HCT116 (cell line): ENCODE measurements around the gene FBXL19. TPM values are rescaled to one million over a fixed set of nuclear protein-coding genes. Genes with fewer than 3 reads are reported as not detected.

ENCODE experiments used
- FOSL1 ChIP-seq: IDR thresholded peaks from 2 replicates; pipeline ENCODE4 v1.6.1; 2012; ENCODE audit warnings: low read depth
- JUND ChIP-seq: IDR thresholded peaks from 2 replicates; pipeline ENCODE4 v1.6.1; 2012
- POLR2A ChIP-seq: IDR thresholded peaks from 2 replicates; pipeline ENCODE4 v1.7.0; 2011; ENCODE audit warnings: borderline replicate concordance; ENCODE audit not compliant: insufficient read depth, insufficient read length; ENCODE audit errors: extremely low read depth
- RAD21 ChIP-seq: IDR thresholded peaks from 2 replicates; pipeline ENCODE4 v1.6.1; 2012; ENCODE audit warnings: low read depth, mild to moderate bottlenecking
- REST ChIP-seq: IDR thresholded peaks from 2 replicates; pipeline ENCODE4 v1.6.1; 2012; ENCODE audit warnings: low read depth
- ZBTB33 ChIP-seq: IDR thresholded peaks from 2 replicates; pipeline ENCODE4 v1.6.1; 2011; ENCODE audit warnings: mild to moderate bottlenecking, low read length, moderate library complexity; ENCODE audit not compliant: insufficient replicate concordance; ENCODE audit errors: extremely low read depth
- ZFX ChIP-seq: fragments of 450-650 bp; IDR thresholded peaks from 2 replicates; pipeline ENCODE4 v1.6.1; 2017
- total RNA-seq: library from RNA; stranded (reverse); gene quantifications from one replicate; pipeline ENCODE4 v1.2.1, GENCODE V29; 2021; ENCODE audit not compliant: unreplicated experiment

The FBXL19 gene
- total RNA-seq, 1 experiment from 2014 or later, result 45.2 TPM

- TF ChIP-seq REST (no peak), FOSL1 (no peak), JUND (no peak), ZFX (peak; percentile 87), POLR2A (peak; percentile 65), ZBTB33 (peak; percentile 77), RAD21 (no peak)
- TF ChIP-seq, all 23 proteins: peak for 6
Measured at GRCh38 chr16:30893744-30894539, 29.4 kb upstream of the FBXL19 start, which contains the start of gene BCL7C (continued).
